MM.1S (cell line): Measurements from ENCODE around the gene FIGN.

ENCODE experiments used
- DNase-seq: peaks from one replicate; pipeline ENCODE4 v3.0.0-alpha.2; 2015
- H2AFZ ChIP-seq: fragments of 300-600 bp; sonication (generic); 2 replicates; pipeline ENCODE4 v1.6.0; 2016; ENCODE audit warnings: antibody characterized with exemption, low read length
- H3F3A ChIP-seq: fragments of 300-600 bp; sonication (generic); 2 replicates; pipeline ENCODE4 v1.6.1; 2016; ENCODE audit warnings: mild to moderate bottlenecking, antibody characterized with exemption, low read length, moderate library complexity, mixed read lengths; ENCODE audit not compliant: insufficient read depth
- H3K27ac ChIP-seq: fragments of 300-600 bp; sonication (generic); 2 replicates; pipeline ENCODE4 v1.5.1; 2016; ENCODE audit warnings: mild to moderate bottlenecking, low read length
- H3K27me3 ChIP-seq: fragments of 300-600 bp; sonication (generic); replicated peaks from 2 replicates; pipeline ENCODE4 v1.6.0; 2016; ENCODE audit warnings: low read length; ENCODE audit not compliant: insufficient read depth
- H3K36me3 ChIP-seq: fragments of 300-600 bp; sonication (generic); replicated peaks from 2 replicates; pipeline ENCODE4 v1.6.1; 2016; ENCODE audit warnings: mild to moderate bottlenecking, low read length, mixed read lengths; ENCODE audit not compliant: insufficient read depth
- H3K4me1 ChIP-seq: fragments of 300-600 bp; sonication (generic); 2 replicates; pipeline ENCODE4 v1.6.1; 2016; ENCODE audit warnings: low read length, mixed read lengths
- H3K4me2 ChIP-seq: fragments of 300-600 bp; sonication (generic); 2 replicates; pipeline ENCODE4 v1.6.0; 2016; ENCODE audit warnings: low read depth, low read length
- H3K4me3 ChIP-seq: fragments of 300-600 bp; sonication (generic); 2 replicates; pipeline ENCODE4 v1.5.1; 2016; ENCODE audit warnings: low read length, mixed read lengths
- H3K79me2 ChIP-seq: fragments of 300-600 bp; sonication (generic); 2 replicates; pipeline ENCODE4 v1.6.1; 2016; ENCODE audit warnings: mixed run types, low read length, mixed read lengths
- H3K9ac ChIP-seq: fragments of 300-600 bp; sonication (generic); 2 replicates; pipeline ENCODE4 v1.6.1; 2016; ENCODE audit warnings: low read length, mixed read lengths
- H3K9me2 ChIP-seq: fragments of 300-600 bp; sonication (generic); replicated peaks from 2 replicates; pipeline ENCODE4 v1.6.1; 2016; ENCODE audit warnings: mild to moderate bottlenecking, low read length, mixed read lengths; ENCODE audit not compliant: insufficient read depth
- H3K9me3 ChIP-seq: fragments of 300-600 bp; sonication (generic); replicated peaks from 2 replicates; pipeline ENCODE4 v1.6.1; 2016; ENCODE audit warnings: mild to moderate bottlenecking, low read length, mixed read lengths; ENCODE audit not compliant: insufficient read depth
- H4K20me1 ChIP-seq: fragments of 300-600 bp; sonication (generic); 2 replicates; pipeline ENCODE4 v1.6.1; 2016; ENCODE audit warnings: mild to moderate bottlenecking, low read length, moderate library complexity, mixed read lengths; ENCODE audit not compliant: insufficient read depth
- EZH2 ChIP-seq: fragments of 300-600 bp; sonication (generic); optimal IDR thresholded peaks from 2 replicates; pipeline ENCODE3; 2017; ENCODE audit warnings: low read depth, mild to moderate bottlenecking, antibody characterized with exemption, low read length, mixed read lengths
- EZH2phosphoT487 ChIP-seq: fragments of 300-600 bp; sonication (generic); IDR thresholded peaks from 2 replicates; pipeline ENCODE4 v1.6.1; 2018; ENCODE audit warnings: antibody characterized with exemption, low read length
- TF ChIP-seq, protein P1 (sequence below): fragments of 300-600 bp; sonication (generic); IDR thresholded peaks from 2 replicates; pipeline ENCODE4 v1.5.1; 2016; ENCODE audit warnings: antibody characterized with exemption, low read length, mixed read lengths

Gene FIGN

DNA sequence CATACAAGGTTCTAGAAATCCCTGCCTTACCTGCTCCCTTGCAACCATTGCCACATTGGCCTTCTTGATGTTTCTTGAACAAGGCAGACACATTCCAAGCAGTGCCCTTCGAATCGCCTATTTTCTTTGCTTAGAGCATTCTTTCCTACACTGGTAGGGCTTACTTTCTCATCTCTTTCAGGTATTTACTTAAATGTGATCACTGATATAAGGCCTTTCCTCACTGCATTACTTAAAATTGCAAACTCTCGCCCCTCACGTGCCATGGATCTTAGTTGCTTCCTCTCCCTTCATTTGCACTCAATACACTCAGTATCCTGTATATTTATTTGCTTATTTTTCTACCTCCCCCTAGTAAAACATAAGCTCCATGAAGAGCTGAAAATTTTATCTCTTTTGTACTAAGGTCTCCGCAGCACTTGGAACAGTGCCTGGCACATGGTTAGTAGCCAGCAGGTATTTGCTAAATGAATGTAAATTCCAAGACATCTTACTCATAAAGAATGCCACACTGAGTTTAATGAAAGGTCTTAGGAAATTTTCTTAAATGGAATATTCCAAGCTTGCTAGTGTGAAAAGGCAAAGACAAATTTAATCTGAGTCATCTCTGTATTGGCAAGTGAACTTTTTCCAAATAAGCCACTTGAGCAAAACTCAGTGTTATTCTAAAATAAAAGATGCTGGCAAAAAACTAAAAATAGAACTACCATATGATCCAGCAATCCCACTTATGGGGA lies 42.4 kb upstream of the FIGN start:
- H3K27ac ChIP-seq = no peak overlapping the region
- H3K36me3 ChIP-seq = no peaks in the 10 kb centered on the region
- no peaks in the 10 kb centered on the region for H3K9me2 ChIP-seq
- no peaks in the 10 kb centered on the region for H3K9me3 ChIP-seq
- no peak overlapping the region for H3K4me3 ChIP-seq
- H3K4me2 ChIP-seq = no peak overlapping the region
- H3K27me3 ChIP-seq = no peaks in the 10 kb centered on the region
- H3K79me2 ChIP-seq = no peaks in the 10 kb centered on the region
- no peak overlapping the region for H2AFZ ChIP-seq
- H3K9ac ChIP-seq = no peak overlapping the region
- DNase-seq = no peak
- H4K20me1 ChIP-seq = no peaks in the 10 kb centered on the region
- TF ChIP-seq, protein P1, sequence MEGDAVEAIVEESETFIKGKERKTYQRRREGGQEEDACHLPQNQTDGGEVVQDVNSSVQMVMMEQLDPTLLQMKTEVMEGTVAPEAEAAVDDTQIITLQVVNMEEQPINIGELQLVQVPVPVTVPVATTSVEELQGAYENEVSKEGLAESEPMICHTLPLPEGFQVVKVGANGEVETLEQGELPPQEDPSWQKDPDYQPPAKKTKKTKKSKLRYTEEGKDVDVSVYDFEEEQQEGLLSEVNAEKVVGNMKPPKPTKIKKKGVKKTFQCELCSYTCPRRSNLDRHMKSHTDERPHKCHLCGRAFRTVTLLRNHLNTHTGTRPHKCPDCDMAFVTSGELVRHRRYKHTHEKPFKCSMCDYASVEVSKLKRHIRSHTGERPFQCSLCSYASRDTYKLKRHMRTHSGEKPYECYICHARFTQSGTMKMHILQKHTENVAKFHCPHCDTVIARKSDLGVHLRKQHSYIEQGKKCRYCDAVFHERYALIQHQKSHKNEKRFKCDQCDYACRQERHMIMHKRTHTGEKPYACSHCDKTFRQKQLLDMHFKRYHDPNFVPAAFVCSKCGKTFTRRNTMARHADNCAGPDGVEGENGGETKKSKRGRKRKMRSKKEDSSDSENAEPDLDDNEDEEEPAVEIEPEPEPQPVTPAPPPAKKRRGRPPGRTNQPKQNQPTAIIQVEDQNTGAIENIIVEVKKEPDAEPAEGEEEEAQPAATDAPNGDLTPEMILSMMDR = no peak
- TF ChIP-seq EZH2 (no peak), EZH2phosphoT487 (no peak)
- H3K4me1 ChIP-seq = no peaks in the 10 kb centered on the region
- H3F3A ChIP-seq = no peaks in the 10 kb centered on the region

DNA sequence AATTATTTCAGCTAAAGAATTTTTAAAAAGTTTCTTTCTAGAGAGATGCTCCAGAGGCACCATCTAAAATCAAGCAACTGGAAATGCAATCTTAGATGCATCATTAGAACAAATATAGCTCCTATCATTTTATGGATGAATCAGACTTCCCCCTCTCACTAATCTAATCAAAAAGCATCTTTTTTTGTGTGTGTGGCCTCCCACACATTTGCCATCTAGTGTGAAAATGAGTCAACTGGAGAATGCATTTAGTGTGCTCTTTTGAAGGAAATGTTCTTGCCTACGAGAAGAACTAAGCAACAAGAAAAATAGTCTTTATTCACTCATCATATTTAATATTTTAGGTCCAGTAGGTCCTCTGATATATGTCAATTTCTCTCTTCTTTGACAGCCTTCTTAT lies 39.5 kb upstream of the FIGN start:
- H2AFZ ChIP-seq = no peak overlapping the region
- H3F3A ChIP-seq = no peaks in the 10 kb centered on the region
- H3K27me3 ChIP-seq = no peaks in the 10 kb centered on the region
- TF ChIP-seq EZH2 (no peak), EZH2phosphoT487 (no peak)
- TF ChIP-seq, protein P1 = no peak
- no peaks in the 10 kb centered on the region for H4K20me1 ChIP-seq
- no peaks in the 10 kb centered on the region for H3K79me2 ChIP-seq
- no peak overlapping the region for H3K9ac ChIP-seq
- no peak overlapping the region for H3K4me3 ChIP-seq
- H3K36me3 ChIP-seq = no peaks in the 10 kb centered on the region
- H3K27ac ChIP-seq = no peak overlapping the region
- no peaks in the 10 kb centered on the region for H3K9me2 ChIP-seq
- H3K4me2 ChIP-seq = no peak overlapping the region
- no peaks in the 10 kb centered on the region for H3K9me3 ChIP-seq
- no peak for DNase-seq
- no peaks in the 10 kb centered on the region for H3K4me1 ChIP-seq

DNA sequence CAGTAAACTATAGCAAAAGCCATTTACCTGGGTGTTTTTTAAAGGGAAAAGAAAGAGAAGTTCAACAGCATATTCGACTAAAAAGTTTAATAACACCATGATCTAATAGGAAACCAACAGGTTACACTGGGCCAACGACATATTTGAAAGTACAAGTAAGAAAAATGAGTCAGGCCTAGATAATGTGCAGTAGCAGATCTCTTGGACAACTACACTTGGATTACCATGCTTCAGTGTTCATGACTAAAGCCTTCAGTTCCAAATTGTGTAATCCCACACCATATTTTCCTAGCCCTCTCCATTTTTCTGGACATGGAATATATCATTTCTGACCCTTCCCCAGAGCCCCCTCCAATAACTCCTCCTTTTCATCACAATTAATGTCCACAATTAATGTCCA lies 39.1 kb upstream of the FIGN start:
- Histone ChIP-seq H3K79me2 (no peaks in the 10 kb centered on the region), H3K9me2 (no peaks in the 10 kb centered on the region), H3K4me3 (no peak overlapping the region), H3K4me1 (no peaks in the 10 kb centered on the region), H3K9me3 (no peaks in the 10 kb centered on the region), H3K27ac (no peak overlapping the region), H3F3A (no peaks in the 10 kb centered on the region), H3K36me3 (no peaks in the 10 kb centered on the region), H3K4me2 (no peak overlapping the region), H3K9ac (no peak overlapping the region), H3K27me3 (no peaks in the 10 kb centered on the region), H2AFZ (no peak overlapping the region), H4K20me1 (no peaks in the 10 kb centered on the region)
- DNase-seq = no peak
- TF ChIP-seq EZH2phosphoT487 (no peak), EZH2 (no peak)
- TF ChIP-seq, protein P1 = no peak
